SK-N-SH (cell line): Measurements from ENCODE around the gene MAGI2. TPM values are rescaled to one million over a fixed set of nuclear protein-coding genes. Genes with fewer than 3 reads are reported as not detected.

Experiments
- CTCF ChIA-PET: fragments of 300-600, 350-600 bp; formaldehyde crosslinking; extraction: SDS; loops from one replicate; lab custom pipeline; 2021; lab: Yijun Ruan, JAX
- POLR2A ChIA-PET: fragments of 350-600 bp; sonication (Branson Sonifier 250); formaldehyde crosslinking; extraction: SDS; loops from one replicate; lab custom pipeline; 2020; ENCODE audit warnings: antibody characterized with exemption, inconsistent platforms; lab: Yijun Ruan, JAX
- DNase-seq: peaks from one replicate; pipeline ENCODE4 v3.0.0; 2012
- H2AFZ ChIP-seq: fragments of 200-600 bp; sonication (generic); 2 replicates; pipeline ENCODE4 v1.8.1; 2016; ENCODE audit warnings: antibody characterized with exemption, mild to moderate bottlenecking, low read depth
- H3F3A ChIP-seq: fragments of 200-600 bp; sonication (generic); replicated peaks from 2 replicates; pipeline ENCODE3; 2016; ENCODE audit warnings: antibody characterized with exemption, mild to moderate bottlenecking; ENCODE audit not compliant: insufficient read depth
- H3K27ac ChIP-seq, 2 experiments: fragments of 200-500 bp in 1 of 2; fragments of 200-600 bp in 1 of 2; sonication (Bioruptor generic) in 1 of 2; sonication (generic), shearing (Covaris generic) in 1 of 2; 2 replicates each; pipeline versions ENCODE4 v1.5.1 to v1.6.1; 2014 to 2016; ENCODE audit warnings: low read depth in 2 of 2, inconsistent platforms in 1 of 2, low read length in 1 of 2, mild to moderate bottlenecking in 1 of 2, mixed read lengths in 1 of 2
- H3K27me3 ChIP-seq: fragments of 200-600 bp; sonication (generic), shearing (Covaris generic); 2 replicates; pipeline ENCODE4 v1.6.1; 2016; ENCODE audit warnings: mixed run types; ENCODE audit not compliant: insufficient read depth
- H3K36me3 ChIP-seq, 2 experiments: fragments of 200-500 bp in 1 of 2; fragments of 200-600 bp in 1 of 2; sonication (Bioruptor generic) in 1 of 2; sonication (generic) in 1 of 2; replicated peaks in 1 of 2; 2 replicates each; pipeline versions ENCODE3 to v1.5.1; 2014 to 2016; ENCODE audit warnings: low read length in 1 of 2, mild to moderate bottlenecking in 1 of 2; ENCODE audit not compliant: insufficient read depth in 2 of 2, control insufficient read depth in 1 of 2
- H3K4me1 ChIP-seq, 2 experiments: fragments of 200-500 bp in 1 of 2; fragments of 200-600 bp in 1 of 2; sonication (Bioruptor generic) in 1 of 2; sonication (generic), shearing (Covaris generic) in 1 of 2; 2 replicates each; pipeline versions ENCODE4 v1.5.1 to v1.6.1; 2014 to 2016; ENCODE audit warnings: low read depth in 1 of 2, low read length in 1 of 2, mixed run types in 1 of 2; ENCODE audit not compliant: insufficient read depth in 2 of 2, control insufficient read depth in 1 of 2
- H3K4me2 ChIP-seq: fragments of 200-600 bp; sonication (generic), shearing (Covaris generic); 2 replicates; pipeline ENCODE4 v1.6.1; 2017; ENCODE audit warnings: mixed run types
- H3K4me3 ChIP-seq, 2 experiments: fragments of 200-500 bp in 1 of 2; fragments of 200-600 bp in 1 of 2; sonication (Bioruptor generic) in 1 of 2; sonication (generic), shearing (Covaris generic) in 1 of 2; 2 replicates each; pipeline versions ENCODE4 v1.5.1 to v1.8.1; 2014 to 2016; ENCODE audit warnings: low read depth in 2 of 2, inconsistent platforms in 1 of 2, low read length in 1 of 2, mild to moderate bottlenecking in 1 of 2, mixed read lengths in 1 of 2, moderate library complexity in 1 of 2
- H3K79me2 ChIP-seq: fragments of 200-600 bp; sonication (generic); 2 replicates; pipeline ENCODE4 v1.8.1; 2017; ENCODE audit warnings: mild to moderate bottlenecking; ENCODE audit not compliant: insufficient read depth
- H3K9ac ChIP-seq: fragments of 200-600 bp; sonication (generic); 2 replicates; pipeline ENCODE4 v1.6.1; 2017; ENCODE audit warnings: mixed run types
- H3K9me2 ChIP-seq: fragments of 200-600 bp; sonication (generic); 2 replicates; pipeline ENCODE4 v1.6.1; 2017; ENCODE audit warnings: mixed run types
- H3K9me3 ChIP-seq: fragments of 200-600 bp; sonication (generic); 2 replicates; pipeline ENCODE4 v1.6.1; 2017; ENCODE audit warnings: mixed run types, mild to moderate bottlenecking, moderate library complexity
- H4K20me1 ChIP-seq: fragments of 200-600 bp; sonication (generic); 2 replicates; pipeline ENCODE4 v1.6.1; 2017; ENCODE audit warnings: mild to moderate bottlenecking, mixed run types; ENCODE audit not compliant: insufficient read depth
- FOXM1 ChIP-seq: IDR thresholded peaks from 2 replicates; pipeline ENCODE4 v1.4.0; 2012; ENCODE audit warnings: low read depth, mild to moderate bottlenecking
- GABPA ChIP-seq: IDR thresholded peaks from 2 replicates; pipeline ENCODE4 v1.4.0; 2012; ENCODE audit warnings: low read depth, mild to moderate bottlenecking
- GATA2 ChIP-seq: sonication (generic); formaldehyde crosslinking; IDR thresholded peaks from 2 replicates; pipeline ENCODE4 v1.5.0; 2020; ENCODE audit warnings: mild to moderate bottlenecking, missing genetic modification reagents
- MEF2A ChIP-seq: IDR thresholded peaks from 2 replicates; pipeline ENCODE4 v1.4.0; 2012; ENCODE audit warnings: low read depth, borderline replicate concordance
- MXI1 ChIP-seq: IDR thresholded peaks from 2 replicates; pipeline ENCODE4 v1.6.1; 2012; ENCODE audit warnings: mild to moderate bottlenecking, low read depth, low read length, improper control_type of control experiment
- TEAD4 ChIP-seq: IDR thresholded peaks from 2 replicates; pipeline ENCODE4 v1.4.0; 2012; ENCODE audit warnings: mild to moderate bottlenecking, borderline replicate concordance; ENCODE audit not compliant: insufficient read depth
- YY1 ChIP-seq: IDR thresholded peaks from 2 replicates; pipeline ENCODE4 v1.4.0; 2012; ENCODE audit warnings: low read depth, mild to moderate bottlenecking
- WGBS: methylation state at CpG from one replicate; pipeline ENCODE4 v1.1.6; 2017; ENCODE audit warnings: low lambda C conversion rate; 5-methylcytosine and 5-hydroxymethylcytosine counted together
- polyA plus RNA-seq, 3 experiments: library from polyadenylated mRNA; depleted of rRNA; stranded (reverse); fragments of >200 nt; gene quantifications; 2 replicates each; pipeline ENCODE4 v1.2.3, GENCODE V29; 2012
- TF ChIP-seq, protein P1 (sequence below): fragments of 200-600 bp; sonication (generic); IDR thresholded peaks from 2 replicates; pipeline ENCODE4 v1.6.1; 2017; ENCODE audit warnings: antibody characterized with exemption, mild to moderate bottlenecking, moderate library complexity
- TF ChIP-seq, protein P2 (sequence below): fragments of 150-350 bp; IDR thresholded peaks from 2 replicates; pipeline ENCODE4 v1.6.1; 2017; ENCODE audit warnings: antibody characterized with exemption, low read length, low read depth, borderline replicate concordance
- TF ChIP-seq, protein P3 (sequence below): IDR thresholded peaks from 2 replicates; pipeline ENCODE4; 2012
- TF ChIP-seq, protein P4 (sequence below): fragments of 150-350 bp; IDR thresholded peaks from 2 replicates; pipeline ENCODE4 v1.6.1; 2016; ENCODE audit warnings: mild to moderate bottlenecking, low read depth, low read length

Gene MAGI2
- polyA plus RNA-seq, 1 of the 3 experiments (the other 2 are of a cell fraction) = 1.1 TPM

DNA sequence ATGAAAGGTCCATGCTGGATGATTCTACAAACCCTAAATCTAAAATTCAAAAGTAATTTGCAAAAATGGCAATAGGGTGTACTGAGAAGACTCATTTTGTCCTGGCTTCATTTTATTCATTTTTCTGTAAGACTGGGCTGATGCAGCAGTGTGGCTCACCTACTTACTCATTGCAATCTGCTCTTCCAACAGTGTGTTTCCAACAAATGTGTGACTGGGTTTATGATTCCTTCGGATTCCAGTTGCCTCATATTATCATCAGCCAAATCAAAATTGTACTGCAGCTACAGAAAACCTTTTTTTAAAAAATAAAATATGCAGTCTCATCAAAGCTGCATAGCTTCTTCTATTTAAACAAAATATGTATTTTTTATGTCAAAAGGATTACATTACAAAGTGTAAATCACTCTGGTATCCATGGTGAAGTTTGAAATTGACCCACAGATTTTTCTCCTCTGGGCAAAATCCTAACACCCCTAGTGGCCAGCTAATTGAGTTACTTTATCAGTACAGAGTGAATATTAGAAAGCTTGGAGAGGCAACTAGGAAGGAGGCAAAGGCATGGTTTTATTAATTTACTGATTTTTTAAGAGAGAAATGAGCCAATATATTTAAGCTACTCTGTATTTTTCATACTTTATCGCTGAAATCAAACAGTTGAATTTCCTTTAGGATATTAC lies 390.3 kb downstream of the MAGI2 start:
- Histone ChIP-seq H3K9me2 (no peaks in the 10 kb centered on the region), H3K4me1 (peaks cover 0 to 4% of the 10 kb centered on the region in 2 experiments; a peak in 1 of 4 replicates), H3K27ac (no peak overlapping the region), H3K27me3 (no peaks in the 10 kb centered on the region), H3K79me2 (no peaks in the 10 kb centered on the region), H2AFZ (no peak overlapping the region), H4K20me1 (no peaks in the 10 kb centered on the region), H3K36me3 (no peaks in the 10 kb centered on the region), H3K4me2 (no peak overlapping the region), H3F3A (no peaks in the 10 kb centered on the region), H3K9ac (no peak overlapping the region), H3K4me3 (no peak overlapping the region; a peak in 1 of 4 replicates), H3K9me3 (no peaks in the 10 kb centered on the region)
- ChIA-PET POLR2A (no interaction called here), CTCF (interaction anchor here (0.7 to 2.0 kb wide), 3 partner anchors 27 to 113 kb away, joined by 3 to 4 read pairs (median 3); no protein-coding TSS in a partner anchor)
- peak; percentile 6 for DNase-seq
- 36% methylated on average over 2 of the region's 2 CpGs for WGBS
- TF ChIP-seq YY1 = no peak
- 0 out of 2 replicates have a peak, but pooled peaks have one; percentile 7 for TF ChIP-seq GATA2 (CRISPR knock-in tag)
- no peak for TF ChIP-seq MEF2A
- TF ChIP-seq, protein P1, sequence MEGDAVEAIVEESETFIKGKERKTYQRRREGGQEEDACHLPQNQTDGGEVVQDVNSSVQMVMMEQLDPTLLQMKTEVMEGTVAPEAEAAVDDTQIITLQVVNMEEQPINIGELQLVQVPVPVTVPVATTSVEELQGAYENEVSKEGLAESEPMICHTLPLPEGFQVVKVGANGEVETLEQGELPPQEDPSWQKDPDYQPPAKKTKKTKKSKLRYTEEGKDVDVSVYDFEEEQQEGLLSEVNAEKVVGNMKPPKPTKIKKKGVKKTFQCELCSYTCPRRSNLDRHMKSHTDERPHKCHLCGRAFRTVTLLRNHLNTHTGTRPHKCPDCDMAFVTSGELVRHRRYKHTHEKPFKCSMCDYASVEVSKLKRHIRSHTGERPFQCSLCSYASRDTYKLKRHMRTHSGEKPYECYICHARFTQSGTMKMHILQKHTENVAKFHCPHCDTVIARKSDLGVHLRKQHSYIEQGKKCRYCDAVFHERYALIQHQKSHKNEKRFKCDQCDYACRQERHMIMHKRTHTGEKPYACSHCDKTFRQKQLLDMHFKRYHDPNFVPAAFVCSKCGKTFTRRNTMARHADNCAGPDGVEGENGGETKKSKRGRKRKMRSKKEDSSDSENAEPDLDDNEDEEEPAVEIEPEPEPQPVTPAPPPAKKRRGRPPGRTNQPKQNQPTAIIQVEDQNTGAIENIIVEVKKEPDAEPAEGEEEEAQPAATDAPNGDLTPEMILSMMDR = peak; percentile 47; the same call in 1 of the 2 replicates

DNA sequence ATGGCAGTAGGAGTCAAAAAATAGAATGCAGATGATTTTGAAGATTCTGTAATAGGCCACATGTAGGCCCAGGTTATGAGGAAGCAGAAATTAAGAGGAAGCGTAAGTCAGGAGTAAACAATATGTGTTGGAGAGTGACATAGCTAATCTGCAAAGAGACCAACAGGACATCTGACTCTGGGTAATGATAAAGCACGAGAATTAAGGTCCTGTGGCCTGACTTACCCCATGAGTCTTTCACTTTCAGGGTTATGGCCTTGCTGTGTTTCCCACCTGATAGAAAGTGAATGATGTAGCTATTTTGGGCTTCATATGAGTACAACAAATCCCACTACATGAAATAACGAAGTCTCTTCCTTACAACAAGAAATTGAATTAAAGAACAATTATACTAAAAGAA lies 393.0 kb downstream of the MAGI2 start:
- TF ChIP-seq TEAD4 (no peak), MXI1 (no peak), FOXM1 (no peak), GABPA (no peak)
- TF ChIP-seq, protein P2, sequence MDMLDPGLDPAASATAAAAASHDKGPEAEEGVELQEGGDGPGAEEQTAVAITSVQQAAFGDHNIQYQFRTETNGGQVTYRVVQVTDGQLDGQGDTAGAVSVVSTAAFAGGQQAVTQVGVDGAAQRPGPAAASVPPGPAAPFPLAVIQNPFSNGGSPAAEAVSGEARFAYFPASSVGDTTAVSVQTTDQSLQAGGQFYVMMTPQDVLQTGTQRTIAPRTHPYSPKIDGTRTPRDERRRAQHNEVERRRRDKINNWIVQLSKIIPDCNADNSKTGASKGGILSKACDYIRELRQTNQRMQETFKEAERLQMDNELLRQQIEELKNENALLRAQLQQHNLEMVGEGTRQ = no peak
- TF ChIP-seq, protein P1 = no peak
- TF ChIP-seq, protein P3, sequence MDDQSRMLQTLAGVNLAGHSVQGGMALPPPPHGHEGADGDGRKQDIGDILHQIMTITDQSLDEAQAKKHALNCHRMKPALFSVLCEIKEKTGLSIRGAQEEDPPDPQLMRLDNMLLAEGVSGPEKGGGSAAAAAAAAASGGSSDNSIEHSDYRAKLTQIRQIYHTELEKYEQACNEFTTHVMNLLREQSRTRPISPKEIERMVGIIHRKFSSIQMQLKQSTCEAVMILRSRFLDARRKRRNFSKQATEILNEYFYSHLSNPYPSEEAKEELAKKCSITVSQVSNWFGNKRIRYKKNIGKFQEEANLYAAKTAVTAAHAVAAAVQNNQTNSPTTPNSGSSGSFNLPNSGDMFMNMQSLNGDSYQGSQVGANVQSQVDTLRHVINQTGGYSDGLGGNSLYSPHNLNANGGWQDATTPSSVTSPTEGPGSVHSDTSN = no peak
- TF ChIP-seq, protein P4, sequence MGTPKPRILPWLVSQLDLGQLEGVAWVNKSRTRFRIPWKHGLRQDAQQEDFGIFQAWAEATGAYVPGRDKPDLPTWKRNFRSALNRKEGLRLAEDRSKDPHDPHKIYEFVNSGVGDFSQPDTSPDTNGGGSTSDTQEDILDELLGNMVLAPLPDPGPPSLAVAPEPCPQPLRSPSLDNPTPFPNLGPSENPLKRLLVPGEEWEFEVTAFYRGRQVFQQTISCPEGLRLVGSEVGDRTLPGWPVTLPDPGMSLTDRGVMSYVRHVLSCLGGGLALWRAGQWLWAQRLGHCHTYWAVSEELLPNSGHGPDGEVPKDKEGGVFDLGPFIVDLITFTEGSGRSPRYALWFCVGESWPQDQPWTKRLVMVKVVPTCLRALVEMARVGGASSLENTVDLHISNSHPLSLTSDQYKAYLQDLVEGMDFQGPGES = no peak
- Histone ChIP-seq H3K27me3 (no peaks in the 10 kb centered on the region), H3K4me2 (no peak overlapping the region), H3K79me2 (no peaks in the 10 kb centered on the region), H4K20me1 (no peaks in the 10 kb centered on the region), H2AFZ (no peak overlapping the region), H3K4me3 (no peak overlapping the region), H3K9ac (no peak overlapping the region), H3K9me3 (no peaks in the 10 kb centered on the region), H3F3A (no peaks in the 10 kb centered on the region), H3K36me3 (no peaks in the 10 kb centered on the region), H3K4me1 (peaks cover 0 to 4% of the 10 kb centered on the region in 2 experiments; a peak in 1 of 4 replicates), H3K9me2 (no peaks in the 10 kb centered on the region), H3K27ac (no peak overlapping the region)
- CTCF ChIA-PET = interaction anchor here (1.4 kb wide), 1 partner anchor 9 kb away, joined by 4 read pairs; no protein-coding TSS in a partner anchor
- POLR2A ChIA-PET = no interaction called here
- WGBS = 57% methylated on average over 3 of the region's 3 CpGs
- no peak for DNase-seq
